ENCODE results near the gene STIL.
"Not testable (repeated sequence)": the region's sequence is repeated elsewhere in the genome, so short reads cannot be mapped to it uniquely, and the experiment has no call there.

The STIL gene

DNA sequence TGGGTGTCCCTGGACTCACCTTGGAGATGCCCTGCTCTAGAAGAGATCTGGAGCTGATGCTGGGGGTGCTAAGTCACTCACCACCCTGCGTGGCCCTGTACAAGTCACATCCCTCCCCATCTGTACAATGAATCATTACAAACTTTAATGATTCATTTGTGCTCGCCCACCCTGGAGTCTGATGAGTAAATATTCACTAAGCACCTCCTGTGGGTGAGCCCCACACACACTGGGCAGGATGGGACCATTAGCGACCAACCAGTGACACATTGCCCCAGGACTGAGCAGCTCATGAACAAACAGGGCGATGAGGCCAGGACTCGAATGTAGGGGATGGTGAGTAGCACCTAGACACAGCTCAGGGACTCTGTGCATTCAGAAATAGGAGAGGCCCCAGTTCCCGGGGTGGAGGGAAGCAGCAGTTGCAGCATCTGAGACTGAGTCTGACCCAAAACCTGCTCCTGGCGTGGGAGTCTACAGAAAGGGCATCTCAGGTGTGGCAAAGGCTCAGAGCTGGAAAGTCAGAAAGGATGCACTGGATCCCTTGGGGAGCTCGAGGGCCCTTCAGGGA lies 106.1 kb downstream of the STIL start:
- peak; percentile 21 for ATAC-seq
- Mint-ChIP-seq H3K27me3 (peaks cover 42% of the 10 kb centered on the region), H3K27ac (no peak overlapping the region), H3K9me3 (no peaks in the 10 kb centered on the region), H3K36me3 (no peaks in the 10 kb centered on the region), H3K4me3 (no peak overlapping the region), H3K4me1 (peaks cover 5% of the 10 kb centered on the region)

DNA sequence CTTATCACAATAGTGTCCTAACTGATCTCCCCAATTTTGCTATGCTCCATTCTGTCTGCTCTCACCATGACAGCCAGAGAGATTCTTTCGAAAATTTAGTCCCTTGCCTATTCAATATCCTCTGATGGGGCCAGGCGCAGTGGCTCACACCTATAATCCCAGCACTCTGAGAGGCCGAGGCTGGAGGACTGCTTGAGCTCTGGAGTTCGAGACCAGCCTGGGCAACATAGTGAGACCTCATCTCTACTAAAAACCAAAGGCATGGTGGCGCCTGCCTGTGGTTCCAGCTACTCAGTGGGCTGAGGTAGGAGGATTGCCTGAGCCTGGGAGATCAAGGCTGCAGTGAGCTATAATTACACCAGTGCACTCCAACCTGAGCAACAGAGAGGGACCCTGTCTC lies 108.0 kb downstream of the STIL start:
- Mint-ChIP-seq H3K27me3 (peaks cover 41% of the 10 kb centered on the region), H3K4me3 (no peak overlapping the region), H3K4me1 (peaks cover 5% of the 10 kb centered on the region), H3K27ac (no peak overlapping the region), H3K9me3 (no peaks in the 10 kb centered on the region), H3K36me3 (no peaks in the 10 kb centered on the region)
- no peak for ATAC-seq

DNA sequence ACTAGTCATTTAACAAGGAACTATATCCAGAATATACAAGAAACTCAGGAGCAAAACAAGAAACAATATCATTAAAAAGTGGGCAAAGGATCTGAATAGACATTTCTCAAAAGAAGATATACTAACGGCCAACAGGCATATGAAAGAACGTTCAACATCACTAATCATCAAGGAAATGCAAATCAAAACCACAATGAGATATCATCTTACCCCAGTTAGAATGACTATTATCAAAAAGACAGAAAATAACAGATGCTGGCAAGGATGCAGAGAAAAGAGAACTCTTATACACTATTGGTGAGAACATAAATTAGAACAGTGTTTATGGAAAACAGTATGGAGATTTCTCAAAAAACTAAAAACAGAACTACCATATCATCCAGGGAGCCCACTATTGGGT lies 110.4 kb downstream of the STIL start:
- not testable (repeated sequence) for H3K9me3 Mint-ChIP-seq, H3K4me3 Mint-ChIP-seq, H3K36me3 Mint-ChIP-seq, H3K27ac Mint-ChIP-seq, ATAC-seq, H3K4me1 Mint-ChIP-seq
- H3K27me3 Mint-ChIP-seq, result peaks cover 40% of the 10 kb centered on the region

DNA sequence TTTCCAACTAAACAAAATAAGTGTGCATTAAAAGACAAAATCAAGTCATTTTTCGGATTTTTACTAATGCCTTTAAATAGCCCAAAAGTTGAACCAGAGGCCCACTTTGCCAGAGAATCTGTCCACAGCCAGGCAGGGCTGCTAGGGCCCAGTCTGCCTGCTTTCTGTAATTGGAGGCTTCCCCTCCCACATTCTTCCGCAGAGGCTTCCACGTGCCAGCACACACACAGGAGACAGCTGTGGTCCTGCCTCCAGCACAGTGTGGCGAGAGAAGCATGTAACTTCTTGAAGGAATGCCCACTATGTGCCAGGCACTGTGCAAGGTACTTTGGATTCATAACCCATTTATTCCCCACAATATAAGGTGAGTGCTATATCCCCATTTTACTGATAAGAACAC lies 112.8 kb downstream of the STIL start:
- Mint-ChIP-seq H3K36me3 (no peaks in the 10 kb centered on the region), H3K27me3 (peaks cover 45% of the 10 kb centered on the region), H3K4me1 (peaks cover 5% of the 10 kb centered on the region), H3K27ac (no peak overlapping the region), H3K4me3 (no peak overlapping the region), H3K9me3 (no peaks in the 10 kb centered on the region)
- no peak for ATAC-seq

Measured in stimulated activated memory B cell treated with anti-CD40 and anti-IgM and Interleukin-4, amounts not matched to agents 10 μg/mL and 1 μg/mL and 100 μg/mL, for 72 hours (primary cell).